Mucosa of descending colon (tissue), 3 donors: ENCODE data around the gene TOR1AIP2. TPM values are rescaled to one million over a fixed set of nuclear protein-coding genes. Genes with fewer than 3 reads are reported as not detected.

Experiments used
- ATAC-seq: fragments of 200-7000 bp; cut with Tn5 transposase; one replicate; pipeline ENCODE4 v1.9.1; 2020; ENCODE audit warnings: mild to moderate bottlenecking, moderate library complexity
- DNase-seq, 3 donors: peaks; one replicate each; pipeline ENCODE4 v3.0.0-alpha.2; 2020
- H3K36me3 ChIP-seq: fragments of 200-600 bp; one replicate; pipeline ENCODE4 v1.8.0; 2021; ENCODE audit warnings: low read depth, mild to moderate bottlenecking
- H3K4me1 ChIP-seq: fragments of 200-600 bp; one replicate; pipeline ENCODE4 v1.8.0; 2021; ENCODE audit warnings: low read depth, mild to moderate bottlenecking
- H3K4me3 ChIP-seq: fragments of 200-600 bp; one replicate; pipeline ENCODE4 v1.8.0; 2021; ENCODE audit warnings: mild to moderate bottlenecking
- H3K9me3 ChIP-seq: fragments of 200-600 bp; one replicate; pipeline ENCODE4 v1.8.0; 2021; ENCODE audit warnings: mild to moderate bottlenecking
- intact Hi-C, 2 donors: fragments of 100-400 bp; cut with DNase I in 1 of 2; cut with micrococcal nuclease in 1 of 2; formaldehyde crosslinking; loops; one replicate each; pipeline versions ENCODE4 v1.11.0 to v1.11.1; 2022; cut with DNase I, micrococcal nuclease
- total RNA-seq, 3 donors: library from RNA; stranded (reverse); fragmentation: NEBNext Ultra II Directional in 2 of 3; extraction: Animal tissue kit (Norgen Biotek cat#: 25700) in 2 of 3; gene quantifications; one replicate each; pipeline versions ENCODE4 v1.2.1 to v1.2.4, GENCODE V29; 2021 to 2023
- TF ChIP-seq, protein P1 (sequence below): fragments of 200-600 bp; IDR thresholded peaks from one replicate; pipeline ENCODE4 v1.8.0; 2022; ENCODE audit warnings: antibody characterized with exemption, mild to moderate bottlenecking
- donor health status: DM: no; HTN: no; CAD: no; lungs with moderate emphysema.
- donor health status: DM: no; HTN: no; CAD: no.
- donor health status: DM: no; HTN: yes; CAD: no.

TOR1AIP2 gene
- total RNA-seq, 3 donors from 2014 or later: 72.9 to 79.2 (median 73.4) TPM

DNA sequence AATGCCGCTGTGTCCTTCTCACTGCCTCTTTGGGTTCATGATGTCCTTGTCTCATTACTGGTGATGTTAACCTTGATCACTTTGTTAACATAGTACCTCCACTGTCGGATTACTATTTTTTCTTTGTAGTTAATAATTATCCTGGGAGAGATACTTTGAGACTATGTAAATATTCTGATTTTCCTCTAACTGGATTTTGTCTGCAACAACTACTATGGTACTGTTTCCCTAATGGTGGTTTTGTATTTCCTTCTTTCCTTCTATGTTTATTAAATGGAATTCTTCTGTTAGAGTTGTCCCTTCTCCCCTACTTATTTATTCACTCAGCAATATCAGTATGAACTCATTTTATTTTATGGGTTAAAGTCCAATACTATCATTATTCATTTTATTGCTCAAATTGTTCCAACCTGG lies 4.2 kb downstream of the TOR1AIP2 start:
- intact Hi-C loops: no loop called here
- no peak for DNase-seq
- H3K36me3 ChIP-seq: no peaks in the 10 kb centered on the region
- no peak for ATAC-seq
- H3K4me3 ChIP-seq: no peak overlapping the region
- H3K9me3 ChIP-seq: no peaks in the 10 kb centered on the region
- peaks cover 36% of the 10 kb centered on the region for H3K4me1 ChIP-seq
- TF ChIP-seq, protein P1, sequence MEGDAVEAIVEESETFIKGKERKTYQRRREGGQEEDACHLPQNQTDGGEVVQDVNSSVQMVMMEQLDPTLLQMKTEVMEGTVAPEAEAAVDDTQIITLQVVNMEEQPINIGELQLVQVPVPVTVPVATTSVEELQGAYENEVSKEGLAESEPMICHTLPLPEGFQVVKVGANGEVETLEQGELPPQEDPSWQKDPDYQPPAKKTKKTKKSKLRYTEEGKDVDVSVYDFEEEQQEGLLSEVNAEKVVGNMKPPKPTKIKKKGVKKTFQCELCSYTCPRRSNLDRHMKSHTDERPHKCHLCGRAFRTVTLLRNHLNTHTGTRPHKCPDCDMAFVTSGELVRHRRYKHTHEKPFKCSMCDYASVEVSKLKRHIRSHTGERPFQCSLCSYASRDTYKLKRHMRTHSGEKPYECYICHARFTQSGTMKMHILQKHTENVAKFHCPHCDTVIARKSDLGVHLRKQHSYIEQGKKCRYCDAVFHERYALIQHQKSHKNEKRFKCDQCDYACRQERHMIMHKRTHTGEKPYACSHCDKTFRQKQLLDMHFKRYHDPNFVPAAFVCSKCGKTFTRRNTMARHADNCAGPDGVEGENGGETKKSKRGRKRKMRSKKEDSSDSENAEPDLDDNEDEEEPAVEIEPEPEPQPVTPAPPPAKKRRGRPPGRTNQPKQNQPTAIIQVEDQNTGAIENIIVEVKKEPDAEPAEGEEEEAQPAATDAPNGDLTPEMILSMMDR: no peak

DNA sequence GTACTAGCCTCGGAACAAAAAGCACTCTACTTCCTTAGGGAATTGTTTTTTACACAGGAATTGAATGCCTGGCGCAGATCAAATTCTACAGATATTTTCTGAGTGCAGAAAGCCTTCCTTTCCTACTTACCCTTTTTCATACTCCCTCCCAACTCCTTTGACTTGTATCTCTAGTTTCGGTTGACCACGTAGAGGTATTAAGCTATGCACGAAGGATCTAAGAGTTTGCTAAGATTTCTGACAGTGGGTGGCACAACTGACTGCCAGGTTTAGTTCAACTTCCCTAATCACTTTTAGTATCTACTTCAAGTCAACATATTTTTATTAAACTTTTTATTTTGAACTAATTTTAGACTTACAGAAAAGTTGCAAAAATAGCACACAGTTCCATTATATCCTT lies 5.0 kb downstream of the TOR1AIP2 start:
- TF ChIP-seq, protein P1: no peak
- H3K36me3 ChIP-seq: no peaks in the 10 kb centered on the region
- no peak for ATAC-seq
- no peak overlapping the region for H3K4me3 ChIP-seq
- peaks cover 36% of the 10 kb centered on the region for H3K4me1 ChIP-seq
- intact Hi-C loops: no loop called here
- DNase-seq: no peak
- no peaks in the 10 kb centered on the region for H3K9me3 ChIP-seq

DNA sequence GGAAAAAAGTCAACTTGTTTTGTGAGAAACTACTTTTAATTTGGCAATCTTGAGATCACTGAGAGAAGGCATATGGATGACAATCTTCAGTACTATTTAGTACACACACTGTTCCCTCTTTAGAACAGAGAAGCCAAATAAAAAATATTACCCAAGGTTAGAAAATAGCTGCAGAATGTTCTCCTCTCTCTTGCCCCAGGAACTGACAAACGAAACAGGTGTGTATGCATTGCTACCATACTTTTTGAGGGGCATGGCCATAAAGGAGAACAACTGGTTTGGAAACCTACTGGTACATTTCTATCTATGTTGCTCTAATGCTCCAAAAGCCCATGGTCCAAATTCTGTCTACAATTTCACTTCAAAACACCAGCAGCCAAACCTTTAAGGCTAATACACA lies 5.7 kb downstream of the TOR1AIP2 start:
- Histone ChIP-seq H3K9me3 (no peaks in the 10 kb centered on the region), H3K36me3 (no peaks in the 10 kb centered on the region), H3K4me1 (peaks cover 36% of the 10 kb centered on the region), H3K4me3 (no peak overlapping the region)
- intact Hi-C loops: no loop called here
- DNase-seq (no peak), ATAC-seq (no peak)
- TF ChIP-seq, protein P1: no peak

DNA sequence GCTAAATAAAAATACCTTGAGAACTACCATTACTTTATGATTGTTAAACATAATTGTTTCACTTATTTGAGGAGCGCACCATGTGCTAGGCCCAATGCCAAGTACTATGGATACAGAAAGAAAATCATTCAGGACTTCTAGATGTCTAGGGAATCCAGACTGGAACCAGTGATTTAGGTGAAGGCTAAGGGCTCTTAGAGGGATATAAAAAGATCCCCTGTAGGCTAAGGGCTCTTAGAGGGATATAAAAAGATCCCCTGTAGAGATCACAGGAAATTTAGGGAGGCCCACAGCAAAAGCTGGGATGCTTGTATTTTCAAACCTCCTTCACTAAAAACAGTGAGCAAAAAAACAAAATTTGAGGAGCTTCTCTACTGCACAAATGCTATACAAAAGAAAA lies 6.7 kb downstream of the TOR1AIP2 start:
- intact Hi-C loops: no loop called here
- H3K4me1 ChIP-seq: peaks cover 26% of the 10 kb centered on the region
- TF ChIP-seq, protein P1: no peak

DNA sequence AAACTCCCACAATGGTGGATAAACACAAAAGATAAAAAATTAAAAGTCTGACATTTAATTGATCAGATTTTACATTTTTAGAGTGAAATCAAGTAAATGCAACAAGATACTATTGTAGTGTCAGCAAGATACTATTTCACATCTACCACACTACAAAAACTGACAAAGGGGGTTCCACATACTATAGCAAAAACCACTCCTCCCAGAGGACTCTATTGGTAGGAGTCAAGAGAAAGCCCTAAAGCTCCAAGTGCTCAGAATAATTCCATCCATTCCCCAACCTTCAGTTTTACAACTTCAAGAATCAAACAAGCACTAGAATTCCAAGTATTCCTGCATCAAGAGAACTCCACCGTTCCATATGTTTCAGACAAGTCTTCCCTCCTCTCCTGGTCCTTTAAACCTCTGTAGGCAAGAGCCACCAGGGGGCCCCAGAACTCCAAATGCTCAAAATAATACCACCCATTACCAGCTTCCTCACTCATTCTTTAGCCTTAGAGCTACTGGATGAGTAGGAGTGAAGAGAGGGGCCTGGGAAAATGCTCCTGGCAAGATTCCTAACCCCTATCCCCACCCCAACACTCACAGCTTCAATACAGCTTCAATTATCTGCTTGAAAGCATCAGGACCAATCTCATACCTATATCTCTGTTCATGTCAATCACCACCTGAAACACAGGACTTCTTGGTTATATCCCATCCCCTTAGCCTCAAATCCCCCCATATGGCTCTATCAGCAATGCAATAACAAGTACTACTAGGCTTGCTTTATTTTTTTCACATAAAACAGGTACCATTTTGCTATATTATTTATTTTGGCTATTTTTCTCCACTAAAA lies 9.9 kb downstream of the TOR1AIP2 start:
- Histone ChIP-seq H3K9me3 (no peaks in the 10 kb centered on the region), H3K36me3 (no peaks in the 10 kb centered on the region), H3K4me1 (no peaks in the 10 kb centered on the region), H3K4me3 (no peak overlapping the region)
- TF ChIP-seq, protein P1: peak; percentile 31
- peak in 2 of 3 donors; percentile 64 to 76 for DNase-seq
- intact Hi-C loops: no loop called here
- ATAC-seq: peak; percentile 79

More for the DNA sequence above, 6.7 kb downstream of the TOR1AIP2 start:
- Histone ChIP-seq H3K36me3 (no peaks in the 10 kb centered on the region), H3K9me3 (no peaks in the 10 kb centered on the region), H3K4me3 (no peak overlapping the region)
- DNase-seq (no peak), ATAC-seq (no peak)
